ENCODE data around the gene CCM2. TPM values are rescaled to one million over a fixed set of nuclear protein-coding genes. Genes with fewer than 3 reads are reported as not detected.
A peak's percentile ranks its signal among the peaks of the same experiment; 100 is the strongest.
"Not testable (repeated sequence)": the region's sequence is repeated elsewhere in the genome, so short reads cannot be mapped to it uniquely, and the experiment has no call there.

Gene CCM2
- polyA plus RNA-seq, 4 donors, result 25.0 to 32.1 (median 25.5) TPM

DNA sequence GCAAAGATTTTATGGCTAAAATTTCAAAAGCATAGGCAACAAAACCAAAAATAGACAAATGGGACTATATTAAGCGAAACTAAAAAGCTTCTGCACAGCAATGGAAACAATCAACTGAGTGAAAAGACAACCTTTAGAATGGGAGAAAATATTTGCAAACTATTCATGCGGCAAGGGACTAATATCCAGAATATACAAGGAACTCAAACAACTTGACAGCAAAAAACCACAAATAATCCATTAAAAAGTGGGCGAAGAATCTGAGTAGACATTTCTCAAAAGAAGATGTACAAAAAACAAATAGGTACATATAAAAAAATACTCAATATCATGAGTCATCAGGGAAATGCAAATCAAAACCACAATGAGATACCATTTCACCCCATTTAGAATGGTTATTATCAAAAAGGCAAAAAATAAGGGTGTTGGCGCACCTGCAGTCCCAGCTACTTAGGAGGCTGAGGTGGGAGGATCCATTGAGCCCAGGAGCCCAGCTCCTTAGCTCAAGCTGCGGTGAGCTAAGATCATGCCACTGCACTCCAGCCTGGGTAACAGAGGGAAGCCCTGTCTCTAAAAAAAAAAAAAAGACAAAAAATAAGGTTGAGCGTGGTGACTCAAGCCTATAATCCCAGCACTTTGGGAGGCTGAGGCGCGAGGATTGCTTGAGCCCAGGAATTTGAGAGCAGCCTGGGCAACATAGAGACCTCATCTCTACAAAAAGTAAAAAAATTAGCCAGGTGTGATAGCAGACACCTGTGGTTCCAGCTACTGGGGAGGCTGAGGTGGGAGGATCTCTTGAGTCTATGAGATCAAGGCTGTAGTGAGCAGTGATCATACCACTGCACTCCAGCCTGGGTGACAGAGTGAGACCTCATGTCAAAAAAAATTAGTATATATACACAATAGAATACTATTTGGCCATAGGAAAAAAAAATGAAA, 4.2 kb upstream of the CCM2 start:
- no peak for DNase-seq (ENCODE audit: low read depth in 4 of 4, low spot score in 3 of 4)

- DNase-seq (ENCODE audit: low read depth in 4 of 4, low spot score in 3 of 4), result no peak
These were observed 1.7 kb upstream of the CCM2 start for GRCh38 chr7:44998153-44998871.

DNA sequence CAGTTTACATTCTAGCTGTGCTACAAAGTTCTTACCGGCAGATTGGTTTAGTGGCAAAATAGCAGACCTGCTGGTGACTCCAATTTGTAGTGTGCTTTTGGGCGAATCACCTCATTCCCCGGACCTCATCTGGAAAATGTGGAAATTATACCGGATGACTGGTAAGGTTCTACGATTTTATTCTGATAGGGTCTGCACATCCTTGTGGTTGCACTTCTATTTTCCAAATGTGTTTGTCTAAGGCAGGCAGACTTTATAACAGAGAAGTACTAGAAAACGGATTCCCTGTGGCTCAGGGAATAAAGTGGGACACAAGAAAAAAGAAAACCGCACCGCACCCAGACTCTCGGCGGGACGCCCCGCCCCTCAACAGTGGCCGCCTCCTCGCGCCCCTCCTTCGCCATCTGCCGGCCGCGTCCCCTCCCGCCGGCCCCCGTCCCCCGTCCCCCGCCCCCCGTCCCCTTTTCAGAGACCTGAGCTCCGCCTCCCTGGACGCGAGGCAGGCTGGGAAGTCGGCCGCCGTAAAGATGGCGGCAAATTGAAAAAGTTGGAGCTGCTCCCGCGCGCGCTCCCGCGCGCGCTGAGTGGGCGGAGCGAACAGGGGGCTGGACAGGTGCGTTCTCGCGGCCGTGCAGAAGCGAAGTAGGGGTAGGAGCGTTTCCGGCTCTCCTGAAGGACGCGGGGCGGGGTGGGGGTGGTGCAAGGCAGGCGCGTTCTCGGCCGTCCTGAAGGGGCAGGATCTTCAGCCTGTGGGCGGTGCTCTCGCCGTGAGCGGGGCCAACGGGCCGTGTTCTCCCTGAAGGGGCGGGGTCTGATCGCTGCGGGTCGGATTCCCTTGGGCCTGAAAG, 532 bp upstream of the CCM2 start:
- DNase-seq (ENCODE audit: low read depth in 4 of 4, low spot score in 3 of 4), result peak; percentile 96 to 99 (median 97)

- no peak for DNase-seq (ENCODE audit: low read depth in 4 of 4, low spot score in 3 of 4)
These were observed 1.2 kb downstream of the CCM2 start for GRCh38 chr7:45001138-45001694.

DNA sequence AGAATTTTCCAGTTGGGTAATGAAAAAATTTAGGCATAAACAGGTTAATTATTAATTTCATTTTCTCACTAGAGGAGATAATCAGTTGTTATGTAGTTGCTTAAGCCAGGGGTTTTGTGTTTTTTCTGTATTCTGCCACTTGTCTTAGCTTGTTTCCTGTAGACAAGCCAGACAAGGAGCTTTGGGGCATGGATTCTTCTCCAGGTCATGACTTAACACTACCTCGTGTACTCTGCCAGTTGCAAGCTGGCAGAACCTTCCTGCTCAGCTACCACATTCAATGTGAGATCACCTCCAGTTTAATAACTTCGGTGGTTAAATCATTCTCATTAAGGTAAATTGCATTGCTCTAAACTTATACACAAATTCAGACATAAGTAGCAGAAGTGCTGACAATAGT, 1.8 kb downstream of the CCM2 start:
- no peak for DNase-seq (ENCODE audit: low read depth in 4 of 4, low spot score in 3 of 4)

GRCh38 chr7:45003789-45004188, 3.8 kb downstream of the CCM2 start:
- no peak for DNase-seq (ENCODE audit: low read depth in 4 of 4, low spot score in 3 of 4)

GRCh38 chr7:45007106-45007505, 7.1 kb downstream of the CCM2 start:
- DNase-seq (ENCODE audit: low read depth in 4 of 4, low spot score in 3 of 4), result no peak

DNA sequence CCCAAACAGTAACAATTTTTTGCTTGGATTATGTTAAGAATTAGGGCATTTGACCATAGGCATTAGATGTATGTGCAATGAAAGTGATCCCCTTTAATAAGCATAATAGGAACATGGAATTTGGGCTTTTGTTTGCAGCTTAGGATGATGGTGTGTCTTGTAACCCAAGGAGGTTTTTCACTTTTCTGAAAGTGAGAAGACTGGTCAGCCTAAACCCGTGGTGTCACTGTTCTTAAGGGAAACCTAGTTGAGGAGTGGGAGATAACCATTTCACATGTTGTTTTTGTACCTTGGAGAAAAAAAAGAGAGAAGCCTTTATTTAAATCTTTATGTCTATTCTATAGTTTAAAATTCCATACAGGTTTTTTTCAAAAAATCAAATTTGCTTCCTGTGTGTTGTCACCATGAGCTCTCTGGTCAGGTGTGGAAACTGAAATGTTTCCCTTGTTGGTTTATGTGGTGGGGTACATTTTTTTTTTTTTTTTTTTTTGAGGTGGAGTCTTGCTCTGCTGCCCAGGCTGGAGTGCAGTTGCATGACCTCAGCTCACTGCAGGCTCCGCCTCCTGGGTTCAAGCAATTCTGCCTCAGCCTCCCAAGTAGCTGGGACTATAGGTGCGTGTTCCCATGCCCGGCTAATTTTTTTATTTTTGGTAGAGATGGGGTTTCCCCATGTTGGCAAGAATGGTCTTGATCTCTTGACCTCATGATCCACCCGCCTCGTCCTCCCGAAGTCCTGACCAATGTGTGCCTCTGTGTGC, 7.7 kb downstream of the CCM2 start:
- DNase-seq (ENCODE audit: low read depth in 4 of 4, low spot score in 3 of 4), result no peak

DNA sequence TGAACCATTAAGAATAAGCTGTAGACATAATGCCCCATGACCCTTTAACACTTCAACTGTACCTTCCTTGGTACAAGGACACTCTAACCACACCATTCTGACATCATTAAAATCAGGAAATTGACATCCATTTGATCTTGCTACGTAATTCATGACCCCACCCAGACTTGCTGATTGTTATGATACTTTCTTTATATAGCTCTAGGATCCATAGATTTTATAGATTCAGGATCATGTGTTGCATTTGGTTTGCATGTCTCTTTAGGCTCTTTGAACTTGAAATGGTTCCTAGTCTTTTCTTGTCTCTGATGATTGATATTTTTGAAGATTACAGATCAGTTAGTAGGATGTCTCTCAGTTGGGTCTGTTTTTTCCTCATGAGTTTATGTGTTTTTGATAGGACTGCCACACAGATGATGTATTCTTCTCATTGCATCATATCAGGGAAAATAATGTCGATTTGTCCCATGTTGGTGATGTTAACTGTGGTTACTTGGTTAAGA, 13.5 kb downstream of the CCM2 start:
- DNase-seq (ENCODE audit: low read depth in 4 of 4, low spot score in 3 of 4), result no peak

DNA sequence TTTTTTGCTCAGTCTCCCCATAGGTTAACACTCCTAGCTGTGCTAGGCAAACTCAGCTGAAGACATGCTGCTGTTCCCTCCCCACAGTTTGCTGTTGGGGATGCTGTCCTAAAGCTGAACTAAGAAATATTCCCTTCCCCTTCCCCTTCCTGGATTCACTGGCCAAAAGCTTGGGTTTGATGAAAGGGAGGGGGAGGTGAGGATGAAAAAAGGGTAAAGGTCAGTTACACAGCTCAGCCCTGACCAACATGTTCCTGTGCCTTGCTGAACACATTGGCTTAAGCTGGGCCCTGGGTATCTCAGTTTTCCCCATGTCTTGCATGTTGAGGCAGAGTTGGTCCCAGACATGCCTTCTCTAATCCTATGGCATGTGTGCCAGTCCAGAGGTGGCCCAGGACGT, 15.3 kb downstream of the CCM2 start:
- DNase-seq (ENCODE audit: low read depth in 4 of 4, low spot score in 3 of 4), result no peak

- no peak for DNase-seq (ENCODE audit: low read depth in 4 of 4, low spot score in 3 of 4)
These were observed 17.3 kb downstream of the CCM2 start for GRCh38 chr7:45017253-45017652.

- DNase-seq (ENCODE audit: low read depth in 4 of 4, low spot score in 3 of 4), result no peak
These were observed 20.9 kb downstream of the CCM2 start for GRCh38 chr7:45020915-45021314.

GRCh38 chr7:45021604-45022296, 21.7 kb downstream of the CCM2 start:
- no peak for DNase-seq (ENCODE audit: low read depth in 4 of 4, low spot score in 3 of 4)

GRCh38 chr7:45024126-45024744, 24.2 kb downstream of the CCM2 start:
- no peak for DNase-seq (ENCODE audit: low read depth in 4 of 4, low spot score in 3 of 4)

- not testable (repeated sequence) for DNase-seq (ENCODE audit: low read depth in 4 of 4, low spot score in 3 of 4)
These were observed 25.5 kb downstream of the CCM2 start for GRCh38 chr7:45025473-45025872.

DNA sequence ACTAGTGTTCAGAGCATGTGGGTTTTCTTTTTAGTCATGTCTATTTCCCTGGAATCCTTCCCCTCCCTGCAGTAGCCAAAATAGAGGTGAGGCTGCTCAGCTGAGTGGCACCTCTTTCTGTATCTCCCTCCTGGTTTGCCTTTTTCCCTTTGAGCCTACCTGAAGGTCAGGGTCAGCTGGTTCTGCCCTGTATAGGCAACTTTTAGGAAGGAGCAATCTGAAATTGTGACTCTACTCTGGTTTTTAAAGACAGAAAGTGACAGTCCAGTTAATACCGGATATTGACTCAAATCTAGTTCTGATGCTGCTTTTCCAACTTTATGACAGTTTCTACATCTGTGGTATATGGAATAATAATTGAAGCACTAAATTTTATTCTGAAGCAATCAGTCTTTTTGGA, 26.0 kb downstream of the CCM2 start:
- DNase-seq (ENCODE audit: low read depth in 4 of 4, low spot score in 3 of 4), result no peak

GRCh38 chr7:45026984-45027773, 27.2 kb downstream of the CCM2 start:
- no peak for DNase-seq (ENCODE audit: low read depth in 4 of 4, low spot score in 3 of 4)

DNA sequence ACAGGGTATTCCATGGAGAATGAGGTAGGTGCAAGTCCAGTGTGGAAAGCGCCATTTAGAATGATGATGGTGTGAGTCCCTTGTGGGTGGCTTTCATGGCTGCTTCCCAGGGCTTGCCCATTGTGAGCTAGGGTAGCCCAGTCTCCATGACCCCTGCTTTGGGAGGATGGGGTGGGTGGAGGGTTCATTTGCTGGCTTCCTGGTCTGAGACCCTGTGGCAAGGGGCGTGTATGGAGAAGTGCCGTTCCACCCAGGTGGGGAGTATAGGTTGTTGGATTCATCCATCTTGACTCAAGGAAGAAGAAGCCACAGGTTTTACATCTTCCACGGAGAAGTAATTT, 27.7 kb downstream of the CCM2 start:
- DNase-seq (ENCODE audit: low read depth in 4 of 4, low spot score in 3 of 4), result no peak

All from right renal pelvis (tissue), 4 donors.